Neural progenitor cell (in vitro differentiated cells): ENCODE measurements around the gene L3MBTL1.

ENCODE experiments used
- CTCF ChIP-seq: fragments of 200-600 bp; sonication (generic); IDR thresholded peaks from 2 replicates; pipeline ENCODE4 v1.5.1; 2017; ENCODE audit warnings: antibody characterized with exemption, mild to moderate bottlenecking
- EZH2 ChIP-seq: fragments of 200-600 bp; sonication (generic); IDR thresholded peaks from 2 replicates; pipeline ENCODE4 v1.6.1; 2017; ENCODE audit warnings: antibody characterized with exemption, mild to moderate bottlenecking, moderate library complexity
- EZH2phosphoT487 ChIP-seq: fragments of 200-600 bp; sonication (generic); IDR thresholded peaks from 2 replicates; pipeline ENCODE4 v1.6.1; 2017; ENCODE audit warnings: antibody characterized with exemption

GRCh38 chr20:43465625-43465943, 41.9 kb upstream of the L3MBTL1 start:
- TF ChIP-seq CTCF (no peak), EZH2 (no peak), EZH2phosphoT487 (no peak)
